Neural cell (in vitro differentiated cells): ENCODE measurements around the gene PEX11A. TPM values are rescaled to one million over a fixed set of nuclear protein-coding genes. Genes with fewer than 3 reads are reported as not detected.

Source experiments
- H2AFZ ChIP-seq: fragments of 200-600, 300-800 bp; sonication (generic), shearing (Covaris generic); 2 replicates; pipeline ENCODE4 v1.6.0; 2014; ENCODE audit warnings: low read depth, mild to moderate bottlenecking, antibody characterized with exemption, low read length, moderate library complexity
- H3F3A ChIP-seq: fragments of 200-600 bp; shearing (Covaris generic); 2 replicates; pipeline ENCODE4 v1.6.1; 2016; ENCODE audit warnings: mild to moderate bottlenecking, moderate library complexity, mixed read lengths, antibody characterized with exemption, low read length; ENCODE audit not compliant: insufficient read depth, poor library complexity, severe bottlenecking
- H3K27ac ChIP-seq: fragments of 200-600, 300-800 bp; sonication (generic), shearing (Covaris generic); 2 replicates; pipeline ENCODE4 v1.5.1; 2014; ENCODE audit warnings: mild to moderate bottlenecking, low read length, moderate library complexity
- H3K27me3 ChIP-seq: fragments of 300-800, 200-600 bp; sonication (generic), shearing (Covaris generic); 2 replicates; pipeline ENCODE4 v1.6.0; 2014; ENCODE audit warnings: mild to moderate bottlenecking, low read depth, low read length, moderate library complexity; ENCODE audit not compliant: insufficient read depth
- H3K36me3 ChIP-seq: fragments of 300-800, 200-600 bp; sonication (generic), shearing (Covaris generic); 2 replicates; pipeline ENCODE4 v1.5.1; 2014; ENCODE audit warnings: mild to moderate bottlenecking, antibody characterized with exemption, low read length, moderate library complexity; ENCODE audit not compliant: insufficient read depth
- H3K4me2 ChIP-seq: fragments of 300-800, 200-600 bp; sonication (generic), shearing (Covaris generic); 2 replicates; pipeline ENCODE4 v1.6.0; 2014; ENCODE audit warnings: mild to moderate bottlenecking, low read length
- H3K4me3 ChIP-seq: fragments of 300-800, 200-600 bp; sonication (generic), shearing (Covaris generic); 2 replicates; pipeline ENCODE4 v1.5.1; 2014; ENCODE audit warnings: mild to moderate bottlenecking, low read length, moderate library complexity
- H3K79me2 ChIP-seq: fragments of 200-600 bp; shearing (Covaris generic); replicated peaks from 2 replicates; pipeline ENCODE4 v1.6.0; 2014; ENCODE audit warnings: mild to moderate bottlenecking, low read length, moderate library complexity; ENCODE audit not compliant: insufficient read depth
- H3K9ac ChIP-seq: fragments of 300-800, 200-600 bp; sonication (generic), shearing (Covaris generic); 2 replicates; pipeline ENCODE4 v1.6.1; 2016; ENCODE audit warnings: mild to moderate bottlenecking, low read length, mixed read lengths
- H3K9me2 ChIP-seq: fragments of 200-600 bp; shearing (Covaris generic); 2 replicates; pipeline ENCODE4 v1.6.1; 2016; ENCODE audit warnings: mild to moderate bottlenecking, low read length, mixed read lengths; ENCODE audit not compliant: insufficient read depth
- H3K9me3 ChIP-seq: fragments of 200-600, 300-800 bp; sonication (generic), shearing (Covaris generic); 2 replicates; pipeline ENCODE4 v1.6.1; 2016; ENCODE audit warnings: mild to moderate bottlenecking, mixed run types, low read length, moderate library complexity, mixed read lengths
- H4K20me1 ChIP-seq: fragments of 200-600 bp; shearing (Covaris generic); 2 replicates; pipeline ENCODE4 v1.6.1; 2016; ENCODE audit warnings: mild to moderate bottlenecking, mixed run types; ENCODE audit not compliant: insufficient read depth
- CTCF ChIP-seq: fragments of 450-650 bp; IDR thresholded peaks from 2 replicates; pipeline ENCODE4 v1.5.1; 2014; ENCODE audit warnings: antibody characterized with exemption, mild to moderate bottlenecking, moderate library complexity; ENCODE audit not compliant: poor library complexity, severe bottlenecking
- EP300 ChIP-seq: fragments of 450-650 bp; conservative IDR thresholded peaks from 2 replicates; pipeline ENCODE4 v1.6.1; 2014; ENCODE audit warnings: antibody characterized with exemption, mild to moderate bottlenecking, moderate library complexity; ENCODE audit not compliant: poor library complexity, severe bottlenecking
- EZH2 ChIP-seq: fragments of 200-600, 300-800 bp; shearing (Covaris generic), sonication (generic); IDR thresholded peaks from 2 replicates; pipeline ENCODE4 v1.6.1; 2014; ENCODE audit warnings: antibody characterized with exemption, low read length, borderline replicate concordance, mild to moderate bottlenecking; ENCODE audit not compliant: insufficient read depth, poor library complexity, severe bottlenecking
- MXI1 ChIP-seq: fragments of 450-650 bp; conservative IDR thresholded peaks from 2 replicates; pipeline ENCODE4 v1.6.1; 2014; ENCODE audit warnings: antibody characterized with exemption, mild to moderate bottlenecking; ENCODE audit not compliant: poor library complexity, severe bottlenecking
- POLR2AphosphoS5 ChIP-seq: IDR thresholded peaks from 2 replicates; pipeline ENCODE4 v1.6.1; 2012
- RAD21 ChIP-seq: fragments of 450-650 bp; conservative IDR thresholded peaks from 2 replicates; pipeline ENCODE4 v1.6.1; 2014; ENCODE audit warnings: antibody characterized with exemption, mild to moderate bottlenecking, moderate library complexity
- REST ChIP-seq: IDR thresholded peaks from 2 replicates; pipeline ENCODE4 v1.6.1; 2012; ENCODE audit warnings: borderline replicate concordance
- SMC3 ChIP-seq: fragments of 450-650 bp; conservative IDR thresholded peaks from 2 replicates; pipeline ENCODE4 v1.6.1; 2014; ENCODE audit warnings: antibody characterized with exemption, mild to moderate bottlenecking, moderate library complexity; ENCODE audit not compliant: poor library complexity
- TAF1 ChIP-seq: IDR thresholded peaks from 2 replicates; pipeline ENCODE4 v1.6.1; 2012; ENCODE audit warnings: low read depth
- polyA plus RNA-seq: library from polyadenylated mRNA; depleted of rRNA; stranded (reverse); fragments of >200 nt; gene quantifications from 2 replicates; pipeline ENCODE4 v1.2.3, GENCODE V29; 2014

The PEX11A gene
- polyA plus RNA-seq, 1 donor from 2014 or later, result 13.6 TPM

- no peaks in the 10 kb centered on the region for H4K20me1 ChIP-seq
- no peaks in the 10 kb centered on the region for H3K9me3 ChIP-seq
- no peaks in the 10 kb centered on the region for H3K79me2 ChIP-seq
- no peaks in the 10 kb centered on the region for H3K9me2 ChIP-seq
- no peak overlapping the region for H3K9ac ChIP-seq
- no peaks in the 10 kb centered on the region for H3F3A ChIP-seq
- TF ChIP-seq EZH2, result no peak
- TF ChIP-seq CTCF, result no peak
- no peak for TF ChIP-seq EP300
- TF ChIP-seq SMC3, result no peak
- TF ChIP-seq RAD21, result no peak
- no peak for TF ChIP-seq POLR2AphosphoS5
- TF ChIP-seq TAF1, result no peak
- TF ChIP-seq MXI1, result no peak
- TF ChIP-seq REST, result no peak
- no peak overlapping the region for H3K4me3 ChIP-seq
- H3K27ac ChIP-seq, result no peak overlapping the region
- H3K4me2 ChIP-seq, result no peak overlapping the region
- peaks cover 8% of the 10 kb centered on the region for H3K36me3 ChIP-seq
- no peaks in the 10 kb centered on the region for H3K27me3 ChIP-seq
- no peak overlapping the region for H2AFZ ChIP-seq
These were observed 57.8 kb downstream of the PEX11A start for GRCh38 chr15:89632563-89633430.

- H3K9me2 ChIP-seq, result no peaks in the 10 kb centered on the region
- TF ChIP-seq SMC3, result no peak
- no peak for TF ChIP-seq CTCF
- no peak for TF ChIP-seq REST
- no peak for TF ChIP-seq RAD21
- no peaks in the 10 kb centered on the region for H3K9me3 ChIP-seq
- no peak overlapping the region for H3K27ac ChIP-seq
- H3K4me2 ChIP-seq, result no peak overlapping the region
- no peaks in the 10 kb centered on the region for H3K27me3 ChIP-seq
- no peaks in the 10 kb centered on the region for H3K79me2 ChIP-seq
- peaks cover 8% of the 10 kb centered on the region for H3K36me3 ChIP-seq
- H4K20me1 ChIP-seq, result no peaks in the 10 kb centered on the region
- H3F3A ChIP-seq, result no peaks in the 10 kb centered on the region
- H2AFZ ChIP-seq, result no peak overlapping the region
- H3K9ac ChIP-seq, result no peak overlapping the region
- H3K4me3 ChIP-seq, result no peak overlapping the region
These were observed 58.7 kb downstream of the PEX11A start for GRCh38 chr15:89631902-89632264.
